ENCODE results near the gene GUCD1. TPM values are rescaled to one million over a fixed set of nuclear protein-coding genes. Genes with fewer than 3 reads are reported as not detected.
"Not testable (repeated sequence)": the region's sequence is repeated elsewhere in the genome, so short reads cannot be mapped to it uniquely, and the experiment has no call there.

The GUCD1 gene
- 100 to 1,000 TPM; 123 to 137 TPM for total RNA-seq

- CTCF ChIA-PET = interaction anchor here (1.2 to 1.5 kb wide), 3 partner anchors 10 to 21 kb away, joined by 3 to 5 read pairs (median 5); no protein-coding TSS in a partner anchor
- peak within 1 kb of the TSS; percentile 96 for H3K27ac Mint-ChIP-seq
- no peaks in the 10 kb centered on the region for H3K27me3 Mint-ChIP-seq
- H3K9me3 Mint-ChIP-seq = no peaks in the 10 kb centered on the region
- peaks cover 27% of the 10 kb centered on the region for H3K36me3 Mint-ChIP-seq (ENCODE audit: low read depth)
- POLR2A ChIA-PET = interaction anchor here (0.6 to 1.0 kb wide), 2 partner anchors 13 to 33 kb away, joined by 3 to 4 read pairs; no protein-coding TSS in a partner anchor
- peak within 1 kb of the TSS; percentile 89 for H3K4me3 Mint-ChIP-seq
- peaks cover 66% of the 10 kb centered on the region for H3K4me1 Mint-ChIP-seq
- peak; percentile 39 for DNase-seq
Measured at GRCh38 chr22:24554313-24555164, at the start of gene GUCD1. Gene GUCD1 (minus strand): TSS chr22:24555138. CDS start chr22:24554991, 147 bp downstream.

GRCh38 chr22:24603770-24604629 is 49.1 kb upstream of the GUCD1 start:
- H3K36me3 Mint-ChIP-seq (ENCODE audit: low read depth); POLR2A ChIA-PET; H3K27me3 Mint-ChIP-seq; H3K9me3 Mint-ChIP-seq; CTCF ChIA-PET: not testable (repeated sequence)
- Mint-ChIP-seq H3K27ac (peak overlapping the region; percentile 90), H3K4me3 (peak overlapping the region; percentile 68), H3K4me1 (peaks cover 60% of the 10 kb centered on the region)
- DNase-seq = peak; percentile 38

- H3K36me3 Mint-ChIP-seq (ENCODE audit: low read depth); H3K9me3 Mint-ChIP-seq; CTCF ChIA-PET; POLR2A ChIA-PET; H3K27me3 Mint-ChIP-seq; DNase-seq: not testable (repeated sequence)
- Mint-ChIP-seq H3K4me3 (peak within 1 kb of the TSS; percentile 68), H3K4me1 (peaks cover 58% of the 10 kb centered on the region), H3K27ac (peak within 1 kb of the TSS; percentile 90)
Measured at GRCh38 chr22:24602847-24603769, 48.2 kb upstream of the GUCD1 start, which contains the start of gene GGT1. Gene GGT1 (plus strand): TSS chr22:24603193. CDS start chr22:24611082, 7,889 bp downstream.

GRCh38 chr22:24602105-24602749 is 47.3 kb upstream of the GUCD1 start:
- H3K9me3 Mint-ChIP-seq; H3K27me3 Mint-ChIP-seq; H3K36me3 Mint-ChIP-seq (ENCODE audit: low read depth); POLR2A ChIA-PET; CTCF ChIA-PET; H3K4me3 Mint-ChIP-seq; DNase-seq: not testable (repeated sequence)
- Mint-ChIP-seq H3K27ac (peak overlapping the region; percentile 52), H3K4me1 (peaks cover 49% of the 10 kb centered on the region)

- peaks cover 46% of the 10 kb centered on the region for H3K4me1 Mint-ChIP-seq
- peak; percentile 29 for DNase-seq
- H3K27ac Mint-ChIP-seq = peak overlapping the region; percentile 72
- ChIA-PET POLR2A (no interaction called here), CTCF (no interaction called here)
- no peaks in the 10 kb centered on the region for H3K36me3 Mint-ChIP-seq (ENCODE audit: low read depth)
- no peaks in the 10 kb centered on the region for H3K9me3 Mint-ChIP-seq
- no peak overlapping the region for H3K4me3 Mint-ChIP-seq
- no peaks in the 10 kb centered on the region for H3K27me3 Mint-ChIP-seq
Measured at GRCh38 chr22:24601217-24602104, 46.5 kb upstream of the GUCD1 start.

GRCh38 chr22:24599958-24600715 is 45.2 kb upstream of the GUCD1 start:
- not testable (repeated sequence) for H3K27ac Mint-ChIP-seq; H3K9me3 Mint-ChIP-seq; H3K4me3 Mint-ChIP-seq; H3K27me3 Mint-ChIP-seq; DNase-seq; H3K36me3 Mint-ChIP-seq (ENCODE audit: low read depth)
- POLR2A ChIA-PET = interaction anchor here (0.6 kb wide), 1 partner anchor 48 kb away, joined by 4 read pairs; no protein-coding TSS in a partner anchor
- CTCF ChIA-PET = interaction anchor here (0.6 kb wide), 1 partner anchor 39 kb away, joined by 3 read pairs; no protein-coding TSS in a partner anchor
- H3K4me1 Mint-ChIP-seq = peaks cover 43% of the 10 kb centered on the region

GRCh38 chr22:24599514-24599913 is 44.6 kb upstream of the GUCD1 start:
- DNase-seq = no peak
- CTCF ChIA-PET = interaction anchor here (0.6 kb wide), 1 partner anchor 38 kb away, joined by 3 read pairs; no protein-coding TSS in a partner anchor
- H3K4me3 Mint-ChIP-seq = no peak overlapping the region
- no peaks in the 10 kb centered on the region for H3K9me3 Mint-ChIP-seq
- no peak overlapping the region for H3K27ac Mint-ChIP-seq
- POLR2A ChIA-PET = no interaction called here
- H3K27me3 Mint-ChIP-seq = no peaks in the 10 kb centered on the region
- no peaks in the 10 kb centered on the region for H3K36me3 Mint-ChIP-seq (ENCODE audit: low read depth)
- H3K4me1 Mint-ChIP-seq = peaks cover 40% of the 10 kb centered on the region

GRCh38 chr22:24597076-24597475 is 42.1 kb upstream of the GUCD1 start:
- CTCF ChIA-PET = interaction anchor here (0.7 kb wide), 1 partner anchor 10 kb away, joined by 3 read pairs; no protein-coding TSS in a partner anchor

GRCh38 chr22:24595863-24596262 is 40.9 kb upstream of the GUCD1 start:
- Mint-ChIP-seq H3K36me3 (ENCODE audit: low read depth) (no peaks in the 10 kb centered on the region), H3K27me3 (peaks cover 2% of the 10 kb centered on the region), H3K27ac (no peak overlapping the region), H3K4me3 (no peak overlapping the region), H3K4me1 (peaks cover 13% of the 10 kb centered on the region), H3K9me3 (no peaks in the 10 kb centered on the region)
- no peak for DNase-seq
- CTCF ChIA-PET = interaction anchor here (1.1 kb wide), 1 partner anchor 28 kb away, joined by 3 read pairs; no protein-coding TSS in a partner anchor
- POLR2A ChIA-PET = no interaction called here

More at GRCh38 chr22:24597076-24597475, 42.1 kb upstream of the GUCD1 start:
- H3K9me3 Mint-ChIP-seq; H3K27ac Mint-ChIP-seq; H3K27me3 Mint-ChIP-seq; DNase-seq; H3K36me3 Mint-ChIP-seq (ENCODE audit: low read depth); POLR2A ChIA-PET; H3K4me3 Mint-ChIP-seq: not testable (repeated sequence)
- peaks cover 24% of the 10 kb centered on the region for H3K4me1 Mint-ChIP-seq

- Mint-ChIP-seq H3K27me3 (peaks cover 2% of the 10 kb centered on the region), H3K4me1 (peaks cover 8% of the 10 kb centered on the region), H3K9me3 (no peaks in the 10 kb centered on the region), H3K36me3 (ENCODE audit: low read depth) (no peaks in the 10 kb centered on the region), H3K4me3 (no peak overlapping the region), H3K27ac (no peak overlapping the region)
- ChIA-PET CTCF (interaction anchor here (1.1 kb wide), 1 partner anchor 28 kb away, joined by 3 read pairs; no protein-coding TSS in a partner anchor), POLR2A (no interaction called here)
- no peak for DNase-seq
Measured at GRCh38 chr22:24595228-24595627, 40.3 kb upstream of the GUCD1 start.
